GM19467 (cell line): ENCODE data around the gene IL15RA.
"Not testable (repeated sequence)": the region's sequence is repeated elsewhere in the genome, so short reads cannot be mapped to it uniquely, and the experiment has no call there.

Experiments used
- ATAC-seq: cut with Tn5 transposase; IDR thresholded peaks from one replicate; pipeline ENCODE4 v1.9.1; 2021; ENCODE audit warnings: mild to moderate bottlenecking, moderate library complexity; ENCODE audit not compliant: unreplicated experiment

IL15RA gene

GRCh38 chr10:5933909-5934546 lies 43.3 kb downstream of the IL15RA start:
- no peak for ATAC-seq

- no peak for ATAC-seq
These were observed 45.0 kb downstream of the IL15RA start for GRCh38 chr10:5932345-5932744.

GRCh38 chr10:5930272-5930671 lies 47.1 kb downstream of the IL15RA start:
- ATAC-seq: no peak

- no peak for ATAC-seq
These were observed 47.9 kb downstream of the IL15RA start for GRCh38 chr10:5929442-5929841.

GRCh38 chr10:5927306-5927705 lies 50.0 kb downstream of the IL15RA start:
- no peak for ATAC-seq

- no peak for ATAC-seq
These were observed 52.5 kb downstream of the IL15RA start for GRCh38 chr10:5924889-5925288.

GRCh38 chr10:5921746-5922145 lies 55.6 kb downstream of the IL15RA start:
- ATAC-seq: no peak

GRCh38 chr10:5919568-5919967 lies 57.8 kb downstream of the IL15RA start:
- ATAC-seq: no peak

- no peak for ATAC-seq
These were observed 58.6 kb downstream of the IL15RA start for GRCh38 chr10:5918763-5919162.

GRCh38 chr10:5917305-5917704 lies 60.0 kb downstream of the IL15RA start:
- no peak for ATAC-seq

- no peak for ATAC-seq
These were observed 61.9 kb downstream of the IL15RA start for GRCh38 chr10:5915451-5915850.

- ATAC-seq: no peak
These were observed 63.6 kb downstream of the IL15RA start for GRCh38 chr10:5913736-5914135.

GRCh38 chr10:5911670-5912069 lies 65.7 kb downstream of the IL15RA start:
- ATAC-seq: no peak

- no peak for ATAC-seq
These were observed 66.8 kb downstream of the IL15RA start for GRCh38 chr10:5910323-5911100.

GRCh38 chr10:5908676-5909075 lies 68.7 kb downstream of the IL15RA start:
- not testable (repeated sequence) for ATAC-seq

- ATAC-seq: no peak
These were observed 70.7 kb downstream of the IL15RA start for GRCh38 chr10:5906651-5907050.

GRCh38 chr10:5905854-5906507 lies 71.4 kb downstream of the IL15RA start:
- no peak for ATAC-seq

- ATAC-seq: peak; percentile 95
These were observed 73.1 kb downstream of the IL15RA start for GRCh38 chr10:5904227-5904626.

- no peak for ATAC-seq
These were observed 73.8 kb downstream of the IL15RA start for GRCh38 chr10:5903563-5903962.

GRCh38 chr10:5902511-5903274 lies 74.7 kb downstream of the IL15RA start:
- no peak for ATAC-seq
